Left cardiac atrium (tissue), 4 donors: ENCODE data around the gene HSBP1L1. TPM values are rescaled to one million over a fixed set of nuclear protein-coding genes. Genes with fewer than 3 reads are reported as not detected.
A peak's percentile ranks its signal among the peaks of the same experiment; 100 is the strongest.

Experiments
- ATAC-seq, 2 donors: fragments of 200-7000 bp; cut with Tn5 transposase; one replicate each; pipeline ENCODE4 v1.9.1; 2020; ENCODE audit warnings: mild to moderate bottlenecking in 2 of 2, moderate library complexity in 2 of 2
- DNase-seq: peaks from one replicate; pipeline ENCODE4 v3.0.0-alpha.2; 2020
- intact Hi-C, 2 donors: fragments of 100-400 bp; cut with DNase I; formaldehyde crosslinking; loops; one replicate each; pipeline versions ENCODE4 v1.14.1 to v1.15.1; 2022 to 2023
- total RNA-seq, 2 donors: library from RNA; stranded (reverse); fragmentation: NEBNext Ultra II Directional; extraction: Animal tissue kit (Norgen Biotek cat#: 25700); gene quantifications; one replicate each; pipeline ENCODE4 v1.2.1, GENCODE V29; 2021
- donor health status: DM: no; HTN: yes; CAD: no.
- donor health status: DM: no; HTN: yes; CAD: no; lungs with severe emphysema.
- donor health status: DM: yes; HTN: yes; CAD: no.
- donor health status: Dilated cardiomyopathy.

The HSBP1L1 gene
- total RNA-seq, 2 donors from 2014 or later, result 9.4 TPM

DNA sequence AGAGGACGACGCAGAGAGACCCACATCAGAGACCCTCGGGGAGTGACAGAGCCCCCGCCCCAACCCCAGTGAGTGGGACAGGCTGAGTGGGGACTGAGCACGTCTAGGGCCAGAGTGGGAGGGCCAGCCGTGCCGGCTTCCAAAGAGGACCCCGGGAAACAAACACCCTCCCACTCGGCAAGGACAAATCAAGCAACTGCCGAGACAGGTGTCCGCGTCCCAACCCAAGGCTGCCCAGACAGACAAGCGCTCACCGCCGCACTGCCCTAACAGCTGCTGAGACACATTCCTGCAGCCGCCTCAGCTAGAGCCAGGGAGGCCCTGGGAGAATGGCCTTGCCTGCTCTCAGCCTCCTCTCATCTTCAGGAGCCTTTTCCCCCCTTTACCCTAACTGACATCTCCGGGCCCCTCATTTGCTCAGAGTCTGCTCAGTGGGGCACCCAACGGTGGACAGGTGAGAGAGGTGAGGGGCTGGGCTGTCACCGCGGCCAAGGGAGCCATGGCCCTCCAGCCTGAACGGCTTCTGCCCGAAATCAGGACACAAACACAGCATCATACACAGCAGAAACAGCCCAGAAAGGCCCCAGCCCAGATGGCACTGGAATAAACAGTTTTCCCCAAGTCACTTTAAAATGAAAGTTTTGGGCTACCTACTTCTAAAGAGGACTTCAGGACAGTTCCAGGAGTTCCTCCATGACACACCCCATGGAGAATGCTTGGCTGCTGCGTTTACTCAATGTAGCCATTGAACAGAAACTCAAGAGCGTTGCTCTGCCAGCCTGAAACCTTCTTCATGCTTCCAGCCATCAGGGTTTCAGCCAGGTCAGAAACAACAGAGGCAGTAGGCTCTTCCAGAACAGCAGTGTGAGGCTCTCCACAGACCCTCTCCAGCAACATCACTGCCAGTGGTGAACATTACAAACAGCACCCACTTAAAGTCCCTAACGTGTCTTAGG is 36.6 kb upstream of the HSBP1L1 start:
- ATAC-seq (no peak), DNase-seq (no peak)
- intact Hi-C loops, result loop anchor here in 1 of 2 donors (5.0 kb wide), 1 partner anchor 49 kb away; no protein-coding TSS in a partner anchor

DNA sequence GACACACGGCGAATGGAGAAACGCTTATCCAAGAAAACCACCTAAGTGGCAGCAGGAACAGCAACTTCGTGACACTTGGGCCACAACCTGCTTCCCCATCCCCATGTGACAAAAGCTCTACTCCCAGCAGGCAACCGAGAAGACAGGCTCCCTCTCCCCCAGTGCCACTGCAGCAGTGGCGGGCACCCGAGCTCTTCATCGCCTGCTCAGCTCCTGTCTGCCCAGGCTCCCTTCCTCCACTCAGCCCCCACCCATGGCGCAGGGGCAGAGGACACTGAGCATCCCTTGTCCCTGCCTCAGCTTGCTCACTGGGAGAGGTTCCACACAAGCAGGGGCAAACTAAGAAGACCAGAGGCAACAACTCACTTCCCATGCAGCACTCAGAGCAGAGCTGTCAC is 35.9 kb upstream of the HSBP1L1 start:
- DNase-seq (no peak), ATAC-seq (no peak)
- intact Hi-C loops, result loop anchor here in 1 of 2 donors (5.0 kb wide), 1 partner anchor 49 kb away; no protein-coding TSS in a partner anchor

DNA sequence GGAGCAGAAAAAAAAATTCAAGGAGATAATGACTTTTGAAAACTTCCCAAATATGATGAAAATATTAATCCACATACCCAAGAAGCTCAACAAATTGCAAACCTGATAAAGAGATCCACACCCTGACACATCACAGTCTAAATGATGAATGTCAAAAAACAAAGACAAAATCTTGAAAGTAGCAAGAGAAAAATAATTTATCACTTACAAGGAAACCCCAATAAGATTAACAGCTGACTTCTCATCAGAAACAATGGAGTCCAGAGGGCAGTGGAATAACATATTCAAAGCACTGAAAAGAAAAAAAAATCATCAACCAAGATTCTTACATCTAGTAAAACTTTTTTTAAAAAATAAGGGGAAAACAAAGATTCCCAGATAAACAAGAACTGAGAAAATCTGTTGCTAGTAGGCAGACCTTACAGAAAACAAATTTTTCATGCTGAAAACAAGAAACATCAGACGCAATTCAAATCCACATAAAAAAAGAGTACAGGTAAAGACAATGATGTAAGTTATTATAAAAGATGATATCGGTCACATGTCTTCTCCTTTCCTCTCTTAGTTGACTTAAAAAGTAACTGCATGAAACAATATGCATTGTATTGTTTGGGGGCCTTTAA is 34.3 kb upstream of the HSBP1L1 start:
- DNase-seq (no peak), ATAC-seq (no peak)
- intact Hi-C loops, result no loop called here

DNA sequence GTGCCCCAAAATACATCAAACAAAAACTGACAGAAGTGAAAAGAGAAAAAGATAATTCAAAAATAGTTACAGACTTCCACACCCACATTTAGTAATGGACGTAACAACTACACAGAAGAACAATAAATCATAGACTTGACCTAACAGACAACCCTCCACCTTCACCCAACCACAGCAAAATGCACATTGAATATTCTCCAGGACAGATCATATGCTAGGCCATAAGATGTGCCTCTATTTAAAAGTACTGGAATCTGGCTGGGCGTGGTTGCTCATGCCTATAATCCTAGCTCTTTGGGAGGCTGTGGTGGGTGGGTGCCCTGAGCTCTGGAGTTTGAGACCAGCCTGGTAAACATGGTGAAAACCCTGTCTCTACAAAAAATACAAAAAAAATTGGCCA is 33.0 kb upstream of the HSBP1L1 start:
- ATAC-seq, result no peak
- DNase-seq, result no peak
- intact Hi-C loops, result no loop called here

DNA sequence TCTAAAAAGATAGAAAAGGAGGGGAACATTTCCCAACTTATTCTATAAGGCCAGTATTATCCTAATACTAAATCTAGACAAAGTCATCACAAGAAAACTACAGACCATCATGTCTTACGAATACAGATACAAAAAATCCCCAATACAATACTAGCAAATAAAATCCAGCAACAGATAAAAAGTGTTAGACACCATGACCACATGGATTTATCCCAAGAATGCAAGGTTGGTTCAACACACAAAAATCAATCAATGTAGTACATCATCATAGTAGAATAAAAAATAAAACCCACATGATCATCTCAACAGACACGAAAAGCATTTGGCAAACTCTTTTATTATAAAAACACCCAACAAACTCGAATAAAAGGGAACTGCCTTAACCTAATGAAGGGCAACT is 31.5 kb upstream of the HSBP1L1 start:
- DNase-seq, result no peak
- intact Hi-C loops, result no loop called here
- ATAC-seq, result no peak

DNA sequence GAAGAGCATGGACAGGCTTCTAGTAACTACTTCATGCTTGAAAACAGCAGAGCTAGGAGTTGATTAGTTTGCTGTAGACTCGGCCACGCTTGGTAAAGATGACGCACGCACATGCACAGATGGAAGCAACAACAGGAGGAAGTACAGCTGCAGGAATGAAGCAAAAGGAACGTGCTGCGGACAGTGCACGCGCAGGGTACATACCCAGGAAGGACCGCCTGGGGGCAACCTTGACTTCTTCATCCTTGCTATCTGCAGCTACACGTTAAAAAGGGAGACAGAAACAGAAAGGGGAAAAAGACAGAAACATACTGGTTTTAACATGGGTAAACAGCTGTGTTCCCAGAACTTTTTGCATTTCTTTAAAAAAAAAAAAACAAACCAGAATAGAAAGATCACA is 30.7 kb upstream of the HSBP1L1 start:
- intact Hi-C loops, result no loop called here
- ATAC-seq (peak in 1 of 2 donors; percentile 41), DNase-seq (no peak)

DNA sequence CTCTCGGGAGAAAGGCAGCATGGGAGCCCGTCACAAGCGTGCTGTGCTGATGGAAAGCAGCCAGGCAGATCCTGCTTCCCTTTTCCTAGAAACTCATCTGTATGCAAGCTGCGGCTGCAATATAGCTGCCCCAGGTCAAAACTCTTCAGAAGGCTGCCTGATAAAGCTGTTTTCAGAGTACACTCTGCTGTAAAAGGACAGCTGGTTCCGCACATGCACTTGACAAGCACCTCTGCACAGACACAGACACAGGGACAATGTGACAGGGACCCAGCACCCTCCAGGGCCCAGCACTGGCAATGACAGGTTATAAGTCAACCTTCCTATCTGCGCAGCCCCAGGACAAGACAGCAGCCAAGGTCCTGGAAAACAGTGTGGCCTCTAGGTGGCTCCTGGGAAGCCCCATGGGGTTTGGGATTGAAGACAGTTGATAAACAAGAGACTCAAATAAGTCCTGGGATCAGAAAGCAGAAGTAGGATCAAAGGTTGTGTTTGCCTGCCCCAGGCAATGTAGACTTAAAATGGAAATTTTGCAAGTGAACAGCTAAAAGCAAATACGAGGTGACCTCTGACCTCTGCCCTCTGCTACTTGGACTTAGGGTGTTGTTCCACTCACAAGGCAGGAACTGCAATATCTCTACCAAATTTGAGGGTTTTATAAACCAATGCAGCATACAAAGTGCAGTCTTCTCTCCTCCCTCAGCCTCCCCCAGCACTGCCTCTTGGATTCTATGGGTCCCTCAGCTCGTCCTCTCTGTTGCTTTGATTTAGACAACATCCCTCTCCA is 29.9 kb upstream of the HSBP1L1 start:
- intact Hi-C loops, result no loop called here
- DNase-seq (no peak), ATAC-seq (peak; percentile 84 to 90)

DNA sequence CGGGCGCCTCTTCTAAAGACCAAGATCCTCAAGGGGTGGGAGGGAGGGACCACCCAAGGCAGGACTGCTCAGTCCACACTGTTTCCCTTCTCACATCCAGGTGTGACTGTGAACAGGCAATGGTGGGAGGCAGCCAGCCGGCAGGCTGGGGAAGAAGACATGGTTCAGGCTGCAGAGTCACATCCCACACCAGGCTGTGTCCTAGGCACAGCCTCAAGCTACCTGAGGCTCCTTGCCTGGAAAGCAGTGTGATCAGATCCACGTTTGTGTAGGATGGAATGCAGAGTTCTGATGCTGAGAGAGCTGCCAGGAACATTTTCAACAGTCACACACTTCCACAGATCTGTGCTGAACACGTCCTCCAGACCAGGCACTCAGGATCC is 29.4 kb upstream of the HSBP1L1 start:
- ATAC-seq, result no peak
- intact Hi-C loops, result no loop called here
- DNase-seq, result no peak

DNA sequence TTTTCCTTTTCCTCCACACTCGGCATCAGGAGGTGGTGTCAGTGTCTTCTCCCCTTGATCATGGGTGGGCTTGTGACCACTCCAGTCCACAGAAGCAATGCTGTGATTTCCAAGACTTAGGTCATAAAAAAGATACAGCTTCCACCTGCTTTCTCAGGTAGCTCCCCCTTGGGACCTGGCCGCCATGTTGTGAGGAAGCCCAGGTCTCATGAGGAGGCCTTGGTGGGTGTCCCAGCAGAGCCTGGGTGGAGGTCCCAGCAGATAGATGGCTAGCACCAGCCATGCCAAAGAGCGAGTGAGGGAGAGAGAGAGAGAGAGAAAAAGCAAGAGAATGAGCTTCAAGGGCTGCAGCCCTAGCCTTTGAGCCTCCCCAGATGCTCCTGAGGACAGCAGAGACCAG is 28.9 kb upstream of the HSBP1L1 start:
- intact Hi-C loops, result no loop called here
- DNase-seq, result no peak

DNA sequence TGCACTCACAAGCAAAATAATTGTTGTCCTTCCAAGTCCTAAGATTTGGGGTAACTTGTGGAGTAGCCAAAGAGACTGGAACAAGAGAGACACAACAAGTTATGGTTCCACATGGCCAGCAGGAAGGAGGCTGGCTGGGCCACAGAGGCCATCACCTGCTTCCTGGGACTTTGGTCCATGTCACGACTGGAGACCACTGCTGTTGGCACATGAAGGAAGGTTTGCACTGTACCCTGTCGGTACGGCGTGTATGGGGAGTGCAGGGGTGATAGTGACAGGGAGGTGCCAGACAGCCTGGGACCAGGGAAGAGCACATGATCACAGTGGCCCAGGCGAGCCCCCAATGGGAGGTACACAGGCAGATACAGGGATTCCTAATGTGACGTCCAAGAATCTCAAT is 28.5 kb upstream of the HSBP1L1 start:
- intact Hi-C loops, result no loop called here
- DNase-seq, result no peak
- ATAC-seq, result no peak

More for the DNA sequence above, 28.9 kb upstream of the HSBP1L1 start:
- ATAC-seq, result no peak

DNA sequence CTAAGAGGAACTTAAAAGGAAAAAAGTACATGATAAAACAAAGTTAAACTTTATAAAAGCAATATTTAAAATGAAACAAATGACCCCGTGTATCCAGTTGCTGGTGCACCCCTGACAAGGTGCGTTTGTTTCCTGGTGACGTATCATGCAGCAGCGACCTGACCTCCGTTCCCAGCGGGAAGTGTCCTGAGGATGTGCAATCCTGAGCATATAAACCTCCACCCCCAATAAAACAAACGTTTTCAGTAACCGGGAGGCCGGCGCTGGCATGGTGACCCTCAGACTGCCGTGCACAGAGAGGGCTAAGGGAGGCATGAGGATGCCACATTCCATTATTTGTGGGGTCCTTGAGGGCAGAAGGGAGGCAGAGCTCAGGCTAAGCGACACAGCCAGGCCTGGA is 27.8 kb upstream of the HSBP1L1 start:
- no peak for DNase-seq
- no peak for ATAC-seq
- intact Hi-C loops, result no loop called here

DNA sequence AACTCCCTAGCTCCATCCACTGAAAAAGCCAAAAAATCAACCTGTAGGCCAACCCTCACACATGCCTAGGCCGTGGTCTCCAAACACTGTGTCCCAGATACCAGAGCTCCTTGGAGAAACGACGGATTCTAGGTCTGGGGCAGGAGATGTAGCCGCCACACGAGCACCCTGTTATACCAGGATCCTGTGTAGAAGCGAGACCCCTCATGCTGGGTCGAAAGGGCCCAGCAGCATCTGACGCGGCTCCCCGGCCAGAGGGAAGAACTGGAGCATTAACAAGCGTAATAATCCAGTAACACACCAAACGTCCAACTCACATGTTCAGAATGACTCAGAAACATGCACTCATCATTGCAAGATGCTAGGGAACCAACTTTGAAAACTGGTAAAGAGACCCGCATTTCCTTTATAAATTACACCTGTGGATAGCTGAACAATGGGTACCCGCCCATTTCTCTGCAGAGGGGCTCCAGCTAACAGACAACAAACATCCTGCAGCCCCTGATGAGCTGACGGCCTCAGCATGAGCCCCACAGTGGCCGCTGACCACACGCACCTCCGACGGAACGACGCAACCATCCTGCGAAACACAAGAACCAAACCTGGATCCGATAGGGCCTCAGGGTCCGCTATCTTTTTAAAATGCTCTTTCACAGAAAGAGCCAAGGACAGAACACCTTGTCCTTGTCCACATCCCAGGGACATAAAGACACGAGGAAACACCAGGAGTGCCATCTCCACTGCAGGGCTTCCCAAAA is 27.2 kb upstream of the HSBP1L1 start:
- ATAC-seq (no peak), DNase-seq (no peak)
- intact Hi-C loops, result no loop called here

DNA sequence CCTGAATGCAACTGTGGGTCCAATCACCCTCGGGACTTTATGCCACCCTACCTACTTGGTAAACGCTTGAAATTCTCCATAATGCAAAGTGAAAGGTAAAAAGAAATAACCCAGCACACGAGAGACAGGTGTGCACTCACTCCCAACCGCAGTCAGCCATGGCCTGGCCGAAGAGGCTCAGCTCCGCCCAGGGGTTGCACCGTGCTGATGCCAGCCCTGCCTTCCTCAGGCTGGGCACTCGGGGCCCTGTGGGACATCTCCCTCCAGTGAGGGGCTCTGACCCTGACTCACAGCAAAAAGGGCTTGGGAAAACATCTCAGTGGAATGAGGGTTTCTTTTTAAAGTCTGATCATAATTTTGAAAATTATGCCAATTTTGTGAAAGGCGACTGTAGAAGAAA is 26.2 kb upstream of the HSBP1L1 start:
- intact Hi-C loops, result no loop called here
- no peak for ATAC-seq
- DNase-seq, result no peak

DNA sequence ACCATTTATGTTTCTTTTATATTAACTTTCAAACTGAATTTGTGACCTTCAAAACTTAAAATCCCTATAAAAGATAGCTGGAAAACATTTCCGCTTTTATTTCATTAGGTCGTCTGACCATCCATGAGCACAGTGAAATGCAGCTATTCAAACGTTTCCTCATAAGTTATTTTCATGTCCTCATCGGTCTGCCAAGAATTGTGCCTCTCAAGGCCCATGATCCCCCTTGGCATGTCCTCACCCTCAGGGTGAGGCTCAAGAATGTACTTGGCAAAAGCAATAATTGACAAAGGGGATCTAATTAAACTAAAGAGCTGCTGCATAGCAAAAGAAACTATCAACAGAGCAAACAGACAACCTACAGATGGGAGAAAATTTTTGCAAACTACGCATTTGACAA is 25.3 kb upstream of the HSBP1L1 start:
- ATAC-seq, result no peak
- DNase-seq, result no peak
- intact Hi-C loops, result no loop called here

DNA sequence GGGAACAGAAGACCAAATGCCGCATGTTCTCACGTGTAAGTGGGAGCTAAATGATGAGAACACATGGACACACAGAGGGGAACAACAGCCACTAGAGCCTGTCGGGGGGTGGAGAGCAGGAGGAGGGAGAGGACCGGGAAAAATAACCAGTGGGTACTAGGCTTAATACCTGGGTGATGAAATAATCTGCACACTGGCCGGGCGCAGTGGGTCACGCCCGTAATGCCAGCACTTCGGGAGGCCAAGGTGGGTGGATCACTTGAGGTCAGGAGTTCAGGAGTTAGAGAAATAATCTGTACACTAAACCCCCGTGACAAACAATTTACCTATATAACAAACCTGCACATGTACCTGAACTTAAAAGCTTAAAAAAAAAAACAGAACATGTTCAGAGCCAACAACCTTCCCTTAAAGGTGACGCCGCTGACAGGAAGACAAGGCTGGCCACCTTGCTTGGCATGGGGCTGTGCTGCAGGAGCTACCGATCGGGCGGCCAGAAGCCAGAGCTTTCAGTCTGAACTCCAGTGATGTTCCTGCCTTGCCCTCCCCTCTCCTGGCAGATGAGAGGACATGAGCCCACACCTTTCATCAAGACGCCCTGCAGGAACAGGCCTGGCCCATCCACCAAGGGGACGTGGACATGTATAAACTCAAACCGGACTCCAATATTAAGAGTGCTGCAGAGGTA is 24.2 kb upstream of the HSBP1L1 start:
- ATAC-seq (no peak), DNase-seq (no peak)
- intact Hi-C loops, result no loop called here

DNA sequence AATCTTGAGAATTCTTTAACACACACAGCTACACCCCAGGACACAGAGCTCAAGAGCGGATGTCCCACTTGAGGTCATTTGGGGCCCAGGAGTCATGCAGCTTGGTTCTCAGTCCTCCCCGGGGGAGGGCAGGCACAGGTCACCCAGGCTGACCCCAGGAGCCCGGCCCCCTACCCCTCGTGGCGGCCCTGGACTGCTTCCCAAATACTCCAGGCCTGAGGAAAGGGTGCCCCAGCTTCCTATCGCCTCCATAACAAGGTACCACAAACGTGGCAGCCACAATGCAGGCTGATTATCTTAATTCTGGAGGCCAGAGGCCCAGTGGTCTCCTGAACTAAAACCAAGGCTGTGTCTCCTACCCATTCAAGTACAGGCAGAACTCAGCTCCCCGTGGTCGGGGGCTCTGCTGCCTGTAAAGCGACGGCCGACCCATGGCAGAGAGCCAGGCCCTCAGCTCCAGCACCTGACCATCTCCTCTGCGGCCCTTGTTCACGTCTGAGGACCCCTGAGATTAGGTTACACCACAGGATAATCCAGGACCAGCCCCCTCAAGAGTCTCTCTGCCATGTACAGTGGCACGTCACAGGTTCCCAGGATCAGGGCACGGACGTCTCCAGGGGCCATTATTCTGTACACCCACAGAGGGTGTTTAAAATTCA is 23.5 kb upstream of the HSBP1L1 start:
- ATAC-seq, result no peak
- intact Hi-C loops, result no loop called here
- no peak for DNase-seq

DNA sequence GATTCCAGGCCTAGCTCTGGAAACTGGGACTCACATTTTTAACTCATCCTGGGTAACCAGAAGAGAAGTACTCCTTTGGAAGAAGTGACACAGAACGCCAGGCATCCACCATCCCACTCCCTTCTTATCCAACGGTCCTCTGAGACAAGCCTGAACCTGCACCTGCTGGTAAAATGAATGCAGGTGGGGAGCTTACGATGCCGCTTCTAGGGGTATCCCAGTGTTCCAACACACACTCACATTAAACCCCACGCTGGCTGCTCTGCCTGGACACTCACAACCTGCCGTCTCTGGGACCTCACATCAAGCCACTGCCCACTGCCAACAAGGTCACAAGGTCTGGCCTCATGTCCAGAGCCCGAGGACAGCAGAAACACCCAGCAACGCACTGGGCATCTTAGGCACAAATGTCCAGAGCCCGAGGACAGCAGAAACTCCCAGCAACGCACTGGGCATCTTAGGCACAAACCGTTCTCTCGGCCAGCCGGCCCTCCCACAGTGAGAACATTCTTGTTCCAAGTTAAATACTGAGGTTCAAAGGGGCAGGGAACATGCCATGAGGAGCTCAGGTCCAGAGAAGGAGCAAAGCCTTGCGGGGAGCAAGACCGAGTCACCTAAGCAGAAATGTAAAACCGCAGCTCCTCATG is 22.8 kb upstream of the HSBP1L1 start:
- DNase-seq (no peak), ATAC-seq (no peak)
- intact Hi-C loops, result no loop called here

DNA sequence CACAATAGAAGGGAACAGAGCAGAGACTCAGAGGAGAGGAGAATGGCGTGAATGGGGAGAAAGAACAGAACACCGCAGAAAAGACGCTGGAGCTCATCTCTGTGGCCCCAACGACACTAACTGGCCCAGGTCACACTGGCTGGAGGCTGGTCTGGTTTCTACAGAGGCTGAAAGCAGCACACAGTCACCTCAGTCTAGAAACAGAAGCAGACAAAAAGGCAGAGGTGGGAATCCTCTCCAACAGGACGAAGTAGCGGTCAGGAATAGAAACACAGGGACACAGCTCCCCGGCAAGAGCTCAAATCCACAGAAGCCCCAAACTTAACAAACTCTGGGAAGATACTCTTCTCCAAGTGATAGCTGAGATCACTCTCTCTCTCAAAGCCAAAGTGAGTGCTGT is 22.2 kb upstream of the HSBP1L1 start:
- intact Hi-C loops, result no loop called here
- no peak for ATAC-seq
- no peak for DNase-seq
